Mucosa of descending colon (tissue), 3 donors: Measurements from ENCODE around the gene ZNF576. TPM values are rescaled to one million over a fixed set of nuclear protein-coding genes. Genes with fewer than 3 reads are reported as not detected.

ENCODE experiments used
- ATAC-seq: fragments of 200-7000 bp; cut with Tn5 transposase; one replicate; pipeline ENCODE4 v1.9.1; 2020; ENCODE audit warnings: mild to moderate bottlenecking, moderate library complexity
- DNase-seq, 3 donors: peaks; one replicate each; pipeline ENCODE4 v3.0.0-alpha.2; 2020
- H3K36me3 ChIP-seq: fragments of 200-600 bp; one replicate; pipeline ENCODE4 v1.8.0; 2021; ENCODE audit warnings: low read depth, mild to moderate bottlenecking
- H3K4me1 ChIP-seq: fragments of 200-600 bp; one replicate; pipeline ENCODE4 v1.8.0; 2021; ENCODE audit warnings: low read depth, mild to moderate bottlenecking
- H3K4me3 ChIP-seq: fragments of 200-600 bp; one replicate; pipeline ENCODE4 v1.8.0; 2021; ENCODE audit warnings: mild to moderate bottlenecking
- H3K9me3 ChIP-seq: fragments of 200-600 bp; one replicate; pipeline ENCODE4 v1.8.0; 2021; ENCODE audit warnings: mild to moderate bottlenecking
- intact Hi-C, 2 donors: fragments of 100-400 bp; cut with DNase I in 1 of 2; cut with micrococcal nuclease in 1 of 2; formaldehyde crosslinking; loops; one replicate each; pipeline versions ENCODE4 v1.11.0 to v1.11.1; 2022; cut with DNase I, micrococcal nuclease
- total RNA-seq, 3 donors: library from RNA; stranded (reverse); fragmentation: NEBNext Ultra II Directional in 2 of 3; extraction: Animal tissue kit (Norgen Biotek cat#: 25700) in 2 of 3; gene quantifications; one replicate each; pipeline versions ENCODE4 v1.2.1 to v1.2.4, GENCODE V29; 2021 to 2023
- TF ChIP-seq, protein P1 (sequence below): fragments of 200-600 bp; IDR thresholded peaks from one replicate; pipeline ENCODE4 v1.8.0; 2022; ENCODE audit warnings: antibody characterized with exemption, mild to moderate bottlenecking
- donor health status: DM: no; HTN: no; CAD: no; lungs with moderate emphysema.
- donor health status: DM: no; HTN: no; CAD: no.
- donor health status: DM: no; HTN: yes; CAD: no.

The ZNF576 gene
- total RNA-seq, 3 donors from 2014 or later, result 15.4 to 18.9 (median 16.3) TPM

DNA sequence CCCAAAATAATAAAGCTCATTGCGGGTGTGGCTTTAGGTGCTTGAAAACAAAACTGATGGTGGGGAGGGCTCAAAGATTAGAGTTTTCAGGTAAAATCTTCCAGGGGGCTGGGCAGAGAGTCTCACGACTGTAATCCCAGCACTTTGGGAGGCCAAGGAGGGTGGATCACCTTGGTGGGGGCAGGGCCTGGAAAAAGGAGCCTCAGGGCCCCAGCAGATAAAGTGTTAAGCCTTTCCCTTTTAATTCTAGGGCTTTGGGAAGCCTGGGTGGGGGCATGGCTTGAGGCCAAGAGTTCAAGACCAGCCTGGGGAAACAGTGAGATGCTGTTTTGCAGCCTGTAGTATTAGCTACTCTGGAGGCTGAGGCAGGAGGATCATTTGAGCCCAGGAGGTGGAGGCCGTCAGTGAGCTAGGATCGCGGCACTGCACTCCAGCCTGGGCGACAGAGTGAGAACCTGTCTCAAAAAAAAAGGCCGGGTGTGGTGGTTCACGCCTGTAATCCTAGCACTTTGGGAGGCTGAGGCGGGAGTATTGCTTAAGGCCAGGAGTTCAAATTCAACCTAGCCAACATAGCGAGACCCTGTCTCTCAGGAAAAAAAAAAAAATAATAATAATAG is 2.2 kb upstream of the ZNF576 start:
- Histone ChIP-seq H3K36me3 (no peaks in the 10 kb centered on the region), H3K9me3 (no peaks in the 10 kb centered on the region), H3K4me1 (peaks cover 36% of the 10 kb centered on the region), H3K4me3 (no peak overlapping the region)
- intact Hi-C loops, result loop anchor here in 1 of 2 donors (2.0 kb wide), 1 partner anchor 59 kb away; no protein-coding TSS in a partner anchor
- ATAC-seq, result no peak
- TF ChIP-seq, protein P1, sequence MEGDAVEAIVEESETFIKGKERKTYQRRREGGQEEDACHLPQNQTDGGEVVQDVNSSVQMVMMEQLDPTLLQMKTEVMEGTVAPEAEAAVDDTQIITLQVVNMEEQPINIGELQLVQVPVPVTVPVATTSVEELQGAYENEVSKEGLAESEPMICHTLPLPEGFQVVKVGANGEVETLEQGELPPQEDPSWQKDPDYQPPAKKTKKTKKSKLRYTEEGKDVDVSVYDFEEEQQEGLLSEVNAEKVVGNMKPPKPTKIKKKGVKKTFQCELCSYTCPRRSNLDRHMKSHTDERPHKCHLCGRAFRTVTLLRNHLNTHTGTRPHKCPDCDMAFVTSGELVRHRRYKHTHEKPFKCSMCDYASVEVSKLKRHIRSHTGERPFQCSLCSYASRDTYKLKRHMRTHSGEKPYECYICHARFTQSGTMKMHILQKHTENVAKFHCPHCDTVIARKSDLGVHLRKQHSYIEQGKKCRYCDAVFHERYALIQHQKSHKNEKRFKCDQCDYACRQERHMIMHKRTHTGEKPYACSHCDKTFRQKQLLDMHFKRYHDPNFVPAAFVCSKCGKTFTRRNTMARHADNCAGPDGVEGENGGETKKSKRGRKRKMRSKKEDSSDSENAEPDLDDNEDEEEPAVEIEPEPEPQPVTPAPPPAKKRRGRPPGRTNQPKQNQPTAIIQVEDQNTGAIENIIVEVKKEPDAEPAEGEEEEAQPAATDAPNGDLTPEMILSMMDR, result no peak
- DNase-seq, result no peak

DNA sequence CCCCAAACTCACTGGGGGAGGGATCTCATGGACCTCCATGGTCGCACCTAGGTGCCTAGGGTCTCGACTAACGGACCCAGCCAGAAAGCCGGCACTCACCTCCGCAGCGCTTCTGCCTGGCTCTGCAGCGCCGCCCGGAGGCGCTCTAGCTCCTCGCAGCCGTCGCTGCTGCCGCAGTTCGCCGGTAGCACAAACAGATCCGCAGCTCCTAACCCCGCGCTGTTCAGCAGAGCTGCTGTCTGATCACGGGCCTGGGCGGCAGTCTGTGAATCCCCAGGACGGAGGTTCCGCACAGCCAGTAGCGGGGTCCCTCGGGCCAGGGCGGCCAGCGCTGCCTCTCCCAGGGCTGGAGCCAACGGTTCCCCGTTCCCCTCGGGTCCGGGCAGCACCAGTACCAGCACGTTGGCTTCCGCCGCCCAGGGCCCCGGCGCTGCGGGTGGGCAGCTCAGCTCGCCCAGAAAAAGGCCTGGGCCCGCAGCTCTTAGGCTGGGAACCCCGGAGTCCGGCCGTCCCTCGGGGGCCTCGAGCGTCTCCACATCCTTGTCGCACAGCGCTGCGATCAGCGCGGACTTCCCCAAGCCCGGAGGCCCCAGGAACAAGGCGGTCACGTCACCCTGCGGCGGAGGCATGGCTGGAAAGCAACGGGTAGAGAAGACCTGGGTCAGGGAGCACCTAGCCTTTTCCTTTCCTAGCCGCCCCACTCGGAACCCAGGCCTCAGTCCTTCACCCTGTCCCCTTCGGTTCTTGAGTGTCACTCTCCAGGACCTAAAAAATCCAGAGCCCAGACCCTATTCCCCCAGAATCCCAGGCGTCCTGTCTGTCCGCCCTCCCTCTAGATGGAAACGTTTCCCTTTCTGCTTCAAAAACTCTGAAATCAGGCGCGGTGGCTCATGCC is 1.4 kb upstream of the ZNF576 start:
- TF ChIP-seq, protein P1, result peak; percentile 64
- Histone ChIP-seq H3K36me3 (no peaks in the 10 kb centered on the region), H3K4me1 (peaks cover 36% of the 10 kb centered on the region), H3K9me3 (no peaks in the 10 kb centered on the region), H3K4me3 (peak overlapping the region; percentile 29)
- peak; percentile 60 for ATAC-seq
- intact Hi-C loops, result loop anchor here in 1 of 2 donors (2.0 kb wide), 1 partner anchor 60 kb away; no protein-coding TSS in a partner anchor
- DNase-seq, result peak; percentile 66 to 83 (median 75)

DNA sequence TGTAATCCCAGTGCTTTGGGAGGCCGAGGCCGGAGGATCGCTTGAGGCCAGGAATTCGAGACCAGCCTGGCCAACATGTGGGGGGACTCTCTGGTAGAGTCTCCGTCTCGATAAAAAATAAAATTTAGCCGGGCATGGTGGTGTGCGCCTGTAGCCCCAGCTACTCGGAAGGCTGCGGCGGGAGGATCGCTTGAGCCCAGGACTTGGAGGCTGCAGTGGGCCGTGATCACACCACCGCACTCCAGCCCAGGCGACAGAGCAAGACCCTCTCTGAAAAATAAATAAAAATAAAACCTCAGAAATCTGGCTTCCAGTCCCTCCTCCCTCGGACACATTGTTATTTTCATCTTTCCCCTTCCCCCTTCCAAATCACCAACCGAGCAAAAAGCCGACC is 793 bp upstream of the ZNF576 start:
- TF ChIP-seq, protein P1, result no peak
- intact Hi-C loops, result loop anchor here in 1 of 2 donors (2.0 kb wide), 1 partner anchor 61 kb away; no protein-coding TSS in a partner anchor
- H3K9me3 ChIP-seq, result no peaks in the 10 kb centered on the region
- peak overlapping the region; percentile 29 for H3K4me3 ChIP-seq
- H3K36me3 ChIP-seq, result no peaks in the 10 kb centered on the region
- peak in 1 of 3 donors; percentile 60 for DNase-seq
- peaks cover 36% of the 10 kb centered on the region for H3K4me1 ChIP-seq
- peak; percentile 11 for ATAC-seq

DNA sequence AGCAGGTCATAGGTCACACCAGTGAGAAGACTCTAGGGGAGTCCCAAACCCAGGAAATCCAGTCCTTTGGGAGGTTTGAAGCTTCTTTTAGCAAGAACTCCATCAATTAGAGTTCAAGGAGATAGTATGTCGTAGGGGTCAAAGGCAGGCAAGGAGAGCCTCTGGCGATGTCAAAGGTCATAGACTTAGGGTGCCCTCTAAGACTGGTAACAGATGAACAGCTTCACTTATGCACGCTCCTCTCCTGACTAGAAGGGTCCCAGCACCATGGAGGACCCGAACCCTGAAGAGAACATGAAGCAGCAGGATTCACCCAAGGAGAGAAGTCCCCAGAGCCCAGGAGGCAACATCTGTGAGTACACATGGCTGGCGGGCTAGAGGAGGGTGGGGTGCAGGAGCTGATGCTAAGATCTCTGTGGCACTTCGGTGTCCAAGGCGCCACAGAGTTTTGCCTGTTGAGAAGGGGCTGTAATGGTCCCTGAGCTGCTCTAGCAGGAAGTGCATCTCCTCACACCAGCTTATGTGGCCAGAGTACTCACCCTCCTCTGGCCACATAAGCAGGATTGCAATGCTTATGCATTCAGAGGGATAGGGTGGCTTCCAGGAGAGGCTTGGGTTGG is 557 bp downstream of the ZNF576 start:
- intact Hi-C loops, result no loop called here
- H3K36me3 ChIP-seq, result no peaks in the 10 kb centered on the region
- DNase-seq (peak in 1 of 3 donors; percentile 41), ATAC-seq (no peak)
- peaks cover 36% of the 10 kb centered on the region for H3K4me1 ChIP-seq
- no peaks in the 10 kb centered on the region for H3K9me3 ChIP-seq
- peak overlapping the region; percentile 29 for H3K4me3 ChIP-seq
- TF ChIP-seq, protein P1, result no peak

DNA sequence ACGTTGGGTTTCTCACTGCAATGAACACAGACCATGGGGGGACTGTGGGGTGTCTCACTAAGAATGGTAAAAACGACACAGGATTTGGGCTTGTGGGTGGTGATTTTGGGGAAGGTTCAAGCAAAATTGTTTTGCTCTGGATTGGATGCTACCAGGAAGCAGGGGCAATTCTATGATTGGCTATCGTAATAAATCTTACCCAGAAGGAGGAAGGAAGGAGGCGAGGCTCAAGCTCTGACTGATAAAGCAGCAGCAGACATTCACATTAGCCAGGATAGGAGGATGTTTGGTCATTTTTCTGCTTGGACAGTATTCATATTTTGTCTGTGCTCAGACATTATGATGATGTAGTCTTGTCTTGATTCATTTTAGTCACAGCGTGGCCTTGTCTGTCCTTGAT is 1.5 kb downstream of the ZNF576 start:
- Histone ChIP-seq H3K36me3 (no peaks in the 10 kb centered on the region), H3K9me3 (no peaks in the 10 kb centered on the region), H3K4me1 (peaks cover 36% of the 10 kb centered on the region), H3K4me3 (no peak overlapping the region)
- ATAC-seq, result no peak
- intact Hi-C loops, result no loop called here
- DNase-seq, result no peak
- TF ChIP-seq, protein P1, result no peak
